Ovary (tissue), 9 donors: ENCODE data around the gene GJD3. TPM values are rescaled to one million over a fixed set of nuclear protein-coding genes. Genes with fewer than 3 reads are reported as not detected.
A peak's percentile ranks its signal among the peaks of the same experiment; 100 is the strongest.

Source experiments
- DNase-seq, 5 donors: peaks; one replicate each; pipeline ENCODE4 v3.0.0-alpha.2; 2019 to 2020
- H3K27ac ChIP-seq, 2 donors: fragments of 200-600 bp; one replicate each; pipeline versions ENCODE4 v1.5.1 to v1.8.0; 2019 to 2022
- H3K27me3 ChIP-seq: fragments of 200-600 bp; one replicate; pipeline ENCODE4 v1.8.0; 2022
- H3K36me3 ChIP-seq: fragments of 200-600 bp; sonication (generic); one replicate; pipeline ENCODE4 v1.5.1; 2019
- H3K4me1 ChIP-seq: one replicate; pipeline ENCODE4 v1.8.1; 2013; ENCODE audit warnings: mild to moderate bottlenecking, moderate library complexity; ENCODE audit not compliant: insufficient read depth
- H3K4me3 ChIP-seq: fragments of 200-600 bp; sonication (generic); one replicate; pipeline ENCODE4 v1.5.1; 2017
- H3K9me3 ChIP-seq, 2 donors: fragments of 200-600 bp in 1 of 2; sonication (generic) in 1 of 2; one replicate each; pipeline versions ENCODE4 v1.5.1 to v1.8.1; 2013 to 2019; ENCODE audit warnings: mild to moderate bottlenecking in 1 of 2, moderate library complexity in 1 of 2
- EP300 ChIP-seq: sonication (generic); formaldehyde crosslinking; IDR thresholded peaks from one replicate; pipeline ENCODE4 v1.6.1; 2017; ENCODE audit warnings: antibody characterized with exemption
- POLR2A ChIP-seq: fragments of 450-650 bp; IDR thresholded peaks from one replicate; pipeline ENCODE4 v1.6.1; 2017; ENCODE audit warnings: antibody characterized with exemption, mild to moderate bottlenecking, moderate library complexity
- WGBS, 3 donors: extraction: QIAGEN DNeasy Blood & Tissue Kit in 1 of 3; methylation state at CpG; one replicate each; pipeline versions ENCODE4 v1.1.5 to v1.1.7; 2013 to 2017; 5-methylcytosine and 5-hydroxymethylcytosine counted together
- intact Hi-C, 4 donors: fragments of 100-400 bp; cut with DNase I; formaldehyde crosslinking; loops; one replicate each; pipeline versions ENCODE4 v1.11.0 to v1.15.1; 2022 to 2023
- polyA plus RNA-seq, 2 donors: library from polyadenylated mRNA; stranded (reverse); fragments of 200-250 nt in 1 of 2; fragments of 350-450 nt in 1 of 2; fragmentation: Illumina TruSeq in 1 of 2; extraction: RNeasy Lipid Tissue Mini Kit (QIAGEN cat#74804) in 1 of 2; gene quantifications; one replicate each; pipeline ENCODE4 v1.2.3, GENCODE V29; 2013 to 2014
- small RNA-seq: library from RNA; depleted of rRNA; stranded (forward); fragments of <200 nt; gene quantifications from one replicate; pipeline ENCODE3, GENCODE V24; 2016
- total RNA-seq, 7 donors: library from RNA; depleted of rRNA in 2 of 7; stranded (reverse); fragments of >200 nt in 2 of 7; fragmentation: NEBNext Ultra II Directional in 3 of 7; extraction: Animal tissue kit (Norgen Biotek cat#: 25700) in 3 of 7; gene quantifications; one replicate each; pipeline versions ENCODE4 v1.1.0 to v1.2.4, GENCODE V29; 2016 to 2023
- TF ChIP-seq, protein P1 (sequence below), 3 donors: fragments of 450-650 bp in 2 of 3; fragments of 200-600 bp in 1 of 3; IDR thresholded peaks; one replicate each; pipeline versions ENCODE4 v1.5.1 to v1.8.0; 2016 to 2022; ENCODE audit warnings: antibody characterized with exemption in 3 of 3, mild to moderate bottlenecking in 1 of 3
- donor health status: DM: no; HTN: no; CAD: no; lungs with moderate emphysema.
- donor health status: DM: no; HTN: no; CAD: no.
- donor health status: Bipolar disorder and iron deficiency.
- donor health status: DM: yes; HTN: yes; CAD: no.
- donor health status: DM: no; HTN: no; CAD: no.
- donor health status: DM: yes; HTN: yes; CAD: no.

Gene GJD3
- total and polyA plus RNA-seq, 9 donors = 0.24 to 1.8 (median 0.87) TPM; not detected in 3

DNA sequence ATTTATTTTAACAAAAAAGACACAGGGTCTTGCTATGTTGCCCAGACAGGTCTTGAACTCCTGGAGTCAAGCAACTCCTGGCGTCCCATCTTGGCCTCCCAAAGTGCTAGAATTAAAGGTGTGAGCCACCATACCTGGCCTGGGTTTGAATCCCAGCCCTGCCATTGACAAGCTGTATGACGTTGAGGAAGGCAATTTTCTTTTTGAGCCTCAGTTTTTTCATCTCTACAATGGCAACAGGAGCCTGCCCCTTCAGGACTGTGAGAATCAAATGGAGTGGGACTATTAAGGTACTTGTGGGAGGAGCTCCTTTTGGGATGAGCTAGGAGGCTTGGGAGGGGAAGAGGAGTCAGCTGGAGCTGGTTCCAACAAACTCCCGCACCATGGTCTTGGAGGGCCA is 49.3 kb downstream of the GJD3 start:
- 89 to 96% (median 92%) methylated on average over 3 of the region's 3 CpGs for WGBS, 3 donors
- no peak overlapping the region for H3K27ac ChIP-seq

DNA sequence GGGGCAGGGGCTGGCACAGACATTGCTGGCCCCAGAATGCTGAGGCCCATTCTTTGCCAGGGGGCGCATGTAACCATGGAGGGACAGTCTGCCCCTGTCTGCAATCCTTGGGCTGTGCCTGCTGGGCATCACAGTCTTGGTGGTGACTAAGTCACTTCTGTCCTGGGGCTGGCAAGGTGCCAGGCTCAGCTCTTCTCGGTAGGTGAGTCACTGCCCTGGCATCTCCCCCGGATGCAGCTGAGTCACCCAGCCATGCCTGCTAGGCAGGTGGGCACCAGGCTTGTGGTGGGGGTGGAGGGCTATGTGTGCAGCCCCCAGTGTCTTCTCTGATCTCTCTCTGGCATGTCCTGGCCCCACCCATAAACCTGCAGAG is 50.0 kb downstream of the GJD3 start:
- WGBS, 3 donors = 40 to 42% (median 41%) methylated on average over 3 of the region's 3 CpGs
- Histone ChIP-seq H3K36me3 (no peaks in the 10 kb centered on the region), H3K27me3 (no peaks in the 10 kb centered on the region), H3K27ac (no peak overlapping the region), H3K4me3 (no peak overlapping the region), H3K4me1 (peaks cover 25% of the 10 kb centered on the region), H3K9me3 (no peaks in the 10 kb centered on the region)
- peak; percentile 37 to 73 (median 68) for DNase-seq
- TF ChIP-seq, protein P1, sequence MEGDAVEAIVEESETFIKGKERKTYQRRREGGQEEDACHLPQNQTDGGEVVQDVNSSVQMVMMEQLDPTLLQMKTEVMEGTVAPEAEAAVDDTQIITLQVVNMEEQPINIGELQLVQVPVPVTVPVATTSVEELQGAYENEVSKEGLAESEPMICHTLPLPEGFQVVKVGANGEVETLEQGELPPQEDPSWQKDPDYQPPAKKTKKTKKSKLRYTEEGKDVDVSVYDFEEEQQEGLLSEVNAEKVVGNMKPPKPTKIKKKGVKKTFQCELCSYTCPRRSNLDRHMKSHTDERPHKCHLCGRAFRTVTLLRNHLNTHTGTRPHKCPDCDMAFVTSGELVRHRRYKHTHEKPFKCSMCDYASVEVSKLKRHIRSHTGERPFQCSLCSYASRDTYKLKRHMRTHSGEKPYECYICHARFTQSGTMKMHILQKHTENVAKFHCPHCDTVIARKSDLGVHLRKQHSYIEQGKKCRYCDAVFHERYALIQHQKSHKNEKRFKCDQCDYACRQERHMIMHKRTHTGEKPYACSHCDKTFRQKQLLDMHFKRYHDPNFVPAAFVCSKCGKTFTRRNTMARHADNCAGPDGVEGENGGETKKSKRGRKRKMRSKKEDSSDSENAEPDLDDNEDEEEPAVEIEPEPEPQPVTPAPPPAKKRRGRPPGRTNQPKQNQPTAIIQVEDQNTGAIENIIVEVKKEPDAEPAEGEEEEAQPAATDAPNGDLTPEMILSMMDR (IDR thresholded peaks at IDR 0.05) = no peak
- TF ChIP-seq EP300 (no peak), POLR2A (no peak)
- intact Hi-C loops = no loop called here

More for the DNA sequence above, 49.3 kb downstream of the GJD3 start:
- TF ChIP-seq, protein P1 (IDR thresholded peaks at IDR 0.05) = no peak
- TF ChIP-seq POLR2A = no peak
- TF ChIP-seq EP300 = no peak
- peak in 4 of 5 donors; percentile 2 to 18 (median 15) for DNase-seq
- intact Hi-C loops = loop anchor here in 1 of 4 donors (5.0 kb wide), 1 partner anchor 37 kb away; no protein-coding TSS in a partner anchor
- no peaks in the 10 kb centered on the region for H3K36me3 ChIP-seq
- H3K4me1 ChIP-seq = peaks cover 24% of the 10 kb centered on the region
- H3K4me3 ChIP-seq = no peak overlapping the region
- H3K9me3 ChIP-seq = no peaks in the 10 kb centered on the region
- no peaks in the 10 kb centered on the region for H3K27me3 ChIP-seq

DNA sequence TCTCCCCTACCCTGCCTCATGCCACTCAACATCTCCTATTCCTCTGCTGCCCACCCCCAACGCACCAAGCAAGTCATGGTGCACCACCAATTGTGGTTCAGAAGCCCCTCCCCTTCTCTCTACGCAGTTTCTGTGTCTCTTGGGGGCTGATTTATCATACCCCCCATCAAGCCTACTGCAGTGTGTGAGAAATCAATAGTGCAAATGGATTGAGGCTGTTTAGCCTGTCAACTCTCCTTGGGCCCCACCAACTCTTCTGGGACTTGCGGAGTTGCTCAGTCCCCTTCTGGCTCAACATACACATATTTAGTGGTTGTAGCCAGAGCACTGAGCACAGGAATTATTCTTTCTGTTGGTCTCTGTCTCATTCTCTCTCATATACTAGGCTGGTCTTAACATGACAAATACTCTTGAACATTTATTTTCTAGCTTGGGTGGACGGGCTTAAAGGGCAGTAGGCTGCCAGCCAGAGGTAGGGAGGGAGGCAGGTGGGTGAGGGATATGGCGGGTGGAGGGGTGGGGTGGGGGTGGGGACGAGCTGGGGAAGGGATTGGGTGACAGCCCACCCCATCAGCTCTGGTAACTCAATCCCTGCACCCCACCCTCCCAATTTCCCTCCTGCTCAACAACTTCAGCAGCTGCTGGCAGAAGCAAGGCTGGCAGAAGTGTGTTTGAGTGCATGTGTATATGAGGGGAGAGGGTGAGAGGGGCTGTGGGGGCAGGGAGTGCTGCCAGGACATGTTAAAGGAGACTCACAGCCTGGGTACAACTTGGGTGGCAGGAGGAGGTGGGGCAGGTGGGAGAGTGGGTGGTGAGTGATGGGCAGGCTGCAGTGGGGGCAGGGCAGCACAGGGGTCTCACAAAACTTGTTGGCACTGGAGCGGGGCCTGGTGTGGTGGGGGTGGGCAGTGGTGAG is 50.6 kb downstream of the GJD3 start:
- Histone ChIP-seq H3K9me3 (no peaks in the 10 kb centered on the region), H3K4me1 (peaks cover 28% of the 10 kb centered on the region), H3K4me3 (no peak overlapping the region), H3K36me3 (no peaks in the 10 kb centered on the region), H3K27ac (no peak overlapping the region), H3K27me3 (no peaks in the 10 kb centered on the region)
- 76 to 84% (median 78%) methylated on average over 7 of the region's 7 CpGs for WGBS, 3 donors
- DNase-seq = peak in 3 of 5 donors; percentile 13 to 14 (median 14)
- intact Hi-C loops = no loop called here
- TF ChIP-seq, protein P1 (IDR thresholded peaks at IDR 0.05) = no peak
- TF ChIP-seq EP300 (no peak), POLR2A (no peak)

Small RNA genes lying within 50 kb of the gene (small RNA-seq; reads per million reads assigned to genes)
- gene RF00019 (not detected), gene RNA5SP441 (not detected)

Other genes with a start within 250 kb of the GJD3 start
- 100 to 1,000 TPM in 1 of 7 donors, 10 to 100 TPM in 6; 59.6 to 110 (median 83.3) TPM for gene MSL1, start 242.8 kb downstream of the GJD3 start, total RNA-seq
- 100 to 1,000 TPM in 1 of 2 donors, 10 to 100 TPM in 1; 60.8 to 122 TPM for gene MSL1, start 242.8 kb downstream of the GJD3 start, polyA plus RNA-seq
- 100 to 1,000 TPM in 4 of 7 donors, 10 to 100 TPM in 3; 39.9 to 122 (median 106) TPM for gene CASC3, start 224.2 kb downstream of the GJD3 start, total RNA-seq
- gene CASC3, start 224.2 kb downstream of the GJD3 start, polyA plus RNA-seq = 100 to 1,000 TPM in 1 of 2 donors, 10 to 100 TPM in 1; 53.1 to 113 TPM
- gene RAPGEFL1, start 187.3 kb downstream of the GJD3 start, total RNA-seq = 1 to 10 TPM; 3.6 to 9.1 (median 6.4) TPM
- 1 to 10 TPM; 1.4 to 2.3 TPM for gene RAPGEFL1, start 187.3 kb downstream of the GJD3 start, polyA plus RNA-seq
- 10 to 100 TPM in 6 of 7 donors, 1 to 10 TPM in 1; 6.1 to 23.0 (median 18.4) TPM for gene WIPF2, start 145.4 kb downstream of the GJD3 start, total RNA-seq
- gene WIPF2, start 145.4 kb downstream of the GJD3 start, polyA plus RNA-seq = 10 to 100 TPM in 1 of 2 donors, 1 to 10 TPM in 1; 8.4 to 27.8 TPM
- 1 to 10 TPM in 3 of 7 donors, under 1 TPM in 4; 0.34 to 3.8 (median 0.76) TPM for gene CDC6, start 76.9 kb downstream of the GJD3 start, total RNA-seq
- gene CDC6, start 76.9 kb downstream of the GJD3 start, polyA plus RNA-seq = 1 to 10 TPM in 1 of 2 donors, under 1 TPM in 1; 0.80 to 3.3 TPM
- 100 to 1,000 TPM in 1 of 7 donors, 10 to 100 TPM in 6; 19.8 to 100 (median 62.2) TPM for gene RARA, start 55.6 kb downstream of the GJD3 start, total RNA-seq
- 10 to 100 TPM; 21.8 to 39.9 TPM for gene RARA, start 55.6 kb downstream of the GJD3 start, polyA plus RNA-seq
- 1 to 10 TPM in 3 of 7 donors, under 1 TPM in 4; 0.36 to 4.5 (median 0.82) TPM for gene TOP2A, start 53.2 kb upstream of the GJD3 start, total RNA-seq
- gene TOP2A, start 53.2 kb upstream of the GJD3 start, polyA plus RNA-seq = 1 to 10 TPM; 1.2 to 3.3 TPM
- gene IGFBP4, start 78.7 kb upstream of the GJD3 start, total RNA-seq = 1,000 to 10,000 TPM in 5 of 7 donors, 100 to 1,000 TPM in 2; 457 to 3,447 (median 1,460) TPM
- 100 to 1,000 TPM; 634 to 809 TPM for gene IGFBP4, start 78.7 kb upstream of the GJD3 start, polyA plus RNA-seq
- 1 to 10 TPM in 1 of 7 donors, under 1 TPM in 2, not detected in 4; 0.13 to 6.2 (median 0.95) TPM for gene TNS4, start 136.9 kb upstream of the GJD3 start, total RNA-seq
- gene TNS4, start 136.9 kb upstream of the GJD3 start, polyA plus RNA-seq = under 1 TPM in 1 of 2 donors, not detected in 1; 0.13 TPM
- gene CCR7, start 200.7 kb upstream of the GJD3 start, total RNA-seq = 1 to 10 TPM in 2 of 7 donors, under 1 TPM in 3, not detected in 2; 0.23 to 2.5 (median 0.37) TPM
- under 1 TPM; 0.18 to 0.60 TPM for gene CCR7, start 200.7 kb upstream of the GJD3 start, polyA plus RNA-seq